CD14-positive monocyte (primary cell): ENCODE measurements around the gene KAZN. TPM values are rescaled to one million over a fixed set of nuclear protein-coding genes. Genes with fewer than 3 reads are reported as not detected.
A peak's percentile ranks its signal among the peaks of the same experiment; 100 is the strongest.

Experiments
- DNase-seq, 3 donors: peaks; one replicate each; pipeline ENCODE4 v3.0.0-alpha.2; 2011 to 2022
- H2AFZ ChIP-seq: 2 replicates; pipeline ENCODE4 v1.6.0; 2012; ENCODE audit warnings: mild to moderate bottlenecking, low read depth, low read length, inconsistent platforms; ENCODE audit not compliant: insufficient read depth, poor library complexity, severe bottlenecking
- H3K27ac ChIP-seq, 2 donors: 1 replicate in 1 of 2; 2 replicates in 1 of 2; pipeline ENCODE4 v1.5.1; 2012 to 2013; ENCODE audit warnings: low read length in 2 of 2, control low read depth in 1 of 2, inconsistent platforms in 1 of 2, low read depth in 1 of 2, mild to moderate bottlenecking in 1 of 2
- H3K27me3 ChIP-seq, 2 donors: one replicate each; pipeline versions ENCODE4 v1.6.0 to v1.6.1; 2011 to 2013; ENCODE audit warnings: low read length in 2 of 2; ENCODE audit not compliant: control insufficient read depth in 2 of 2, insufficient read depth in 2 of 2
- H3K36me3 ChIP-seq, 2 donors: replicated peaks in 1 of 2; 1 replicate in 1 of 2; 2 replicates in 1 of 2; pipeline versions ENCODE4 v1.5.1 to v1.6.1; 2012 to 2013; ENCODE audit warnings: low read length in 2 of 2, control low read depth in 1 of 2, inconsistent platforms in 1 of 2, mild to moderate bottlenecking in 1 of 2; ENCODE audit not compliant: insufficient read depth in 2 of 2, control insufficient read depth in 1 of 2
- H3K4me1 ChIP-seq, 2 donors: 1 replicate in 1 of 2; 2 replicates in 1 of 2; pipeline versions ENCODE4 v1.5.1 to v1.6.1; 2012 to 2013; ENCODE audit warnings: low read length in 2 of 2, control low read depth in 1 of 2, inconsistent platforms in 1 of 2, mild to moderate bottlenecking in 1 of 2, moderate library complexity in 1 of 2; ENCODE audit not compliant: insufficient read depth in 2 of 2, control insufficient read depth in 1 of 2
- H3K4me2 ChIP-seq: replicated peaks from 2 replicates; pipeline ENCODE3; 2012; ENCODE audit warnings: low read length, moderate library complexity, mild to moderate bottlenecking; ENCODE audit not compliant: poor library complexity, severe bottlenecking; ENCODE audit errors: extremely low read depth
- H3K4me3 ChIP-seq, 3 experiments: fragments of 200-600 bp in 1 of 3; sonication (generic) in 1 of 3; replicated peaks in 1 of 3; 1 replicate in 2 of 3; 2 replicates in 1 of 3; pipeline ENCODE4 v1.5.1; 2011 to 2013; ENCODE audit warnings: low read length in 3 of 3, mild to moderate bottlenecking in 3 of 3, control low read depth in 2 of 3, low read depth in 2 of 3, inconsistent platforms in 1 of 3, moderate library complexity in 1 of 3
- H3K79me2 ChIP-seq: 2 replicates; pipeline ENCODE4 v1.6.0; 2012; ENCODE audit warnings: mild to moderate bottlenecking, control low read depth, inconsistent platforms, low read length, moderate library complexity; ENCODE audit not compliant: insufficient read depth
- H3K9ac ChIP-seq: 2 replicates; pipeline ENCODE4 v1.6.0; 2017; ENCODE audit warnings: low read length, mild to moderate bottlenecking; ENCODE audit not compliant: insufficient read depth, poor library complexity, severe bottlenecking
- H3K9me3 ChIP-seq, 2 donors: replicated peaks in 1 of 2; 1 replicate in 1 of 2; 2 replicates in 1 of 2; pipeline versions ENCODE4 v1.5.1 to v1.6.1; 2012 to 2013; ENCODE audit warnings: low read length in 2 of 2, control low read depth in 1 of 2; ENCODE audit not compliant: control insufficient read depth in 1 of 2, insufficient read depth in 1 of 2
- H4K20me1 ChIP-seq: 2 replicates; pipeline ENCODE4 v1.6.0; 2012; ENCODE audit warnings: mild to moderate bottlenecking, low read length, control low read depth, moderate library complexity; ENCODE audit not compliant: insufficient read depth
- H3K27ac Mint-ChIP-seq, 7 donors: one replicate each; pipeline ENCODE4 v1.8.0; 2020; ENCODE audit warnings: mild to moderate bottlenecking in 7 of 7, mixed read lengths in 7 of 7, moderate library complexity in 6 of 7, inconsistent platforms in 2 of 7
- H3K27me3 Mint-ChIP-seq, 3 donors: one replicate each; pipeline ENCODE4 v1.8.0; 2021 to 2022; ENCODE audit warnings: low read depth in 3 of 3, mild to moderate bottlenecking in 3 of 3, mixed read lengths in 3 of 3, moderate library complexity in 3 of 3, inconsistent platforms in 1 of 3
- H3K36me3 Mint-ChIP-seq, 2 donors: one replicate each; pipeline ENCODE4 v1.8.0; 2020; ENCODE audit warnings: mixed read lengths in 2 of 2, inconsistent platforms in 1 of 2, mild to moderate bottlenecking in 1 of 2
- H3K4me1 Mint-ChIP-seq: one replicate; pipeline ENCODE4 v1.8.0; 2020; ENCODE audit warnings: mild to moderate bottlenecking, mixed read lengths
- H3K4me3 Mint-ChIP-seq, 2 donors: one replicate each; pipeline ENCODE4 v1.8.0; 2020; ENCODE audit warnings: mild to moderate bottlenecking in 2 of 2, mixed read lengths in 2 of 2, moderate library complexity in 1 of 2
- H3K9me3 Mint-ChIP-seq, 7 donors: one replicate each; pipeline ENCODE4 v1.8.0; 2020 to 2022; ENCODE audit warnings: mixed read lengths in 7 of 7, mild to moderate bottlenecking in 6 of 7, moderate library complexity in 6 of 7, inconsistent platforms in 2 of 7
- CTCF ChIP-seq: fragments of 200-600 bp; IDR thresholded peaks from one replicate; pipeline ENCODE4 v1.8.0; 2022; ENCODE audit warnings: antibody characterized with exemption, mild to moderate bottlenecking
- WGBS: methylation state at CpG from one replicate; pipeline ENCODE4 v1.1.5; 2013; ENCODE audit warnings: missing lambda C conversion rate; ENCODE audit not compliant: insufficient coverage; 5-methylcytosine and 5-hydroxymethylcytosine counted together
- intact Hi-C, 2 donors: fragments of 100-400 bp; cut with micrococcal nuclease; formaldehyde crosslinking; loops; one replicate each; pipeline versions ENCODE4 v1.15.0 to v1.15.1; 2023
- polyA plus RNA-seq, 3 donors: library from polyadenylated mRNA; depleted of rRNA in 1 of 3; unstranded in 2 of 3; stranded (reverse) in 1 of 3; fragments of 300-500 nt in 2 of 3; fragments of >200 nt in 1 of 3; fragmentation: Illumina TruSeq in 2 of 3; gene quantifications; 1 replicate in 2 of 3; 2 replicates in 1 of 3; pipeline ENCODE4 v1.2.3, GENCODE V29; 2012 to 2021

Gene KAZN
- polyA plus RNA-seq, 3 donors: not detected

DNA sequence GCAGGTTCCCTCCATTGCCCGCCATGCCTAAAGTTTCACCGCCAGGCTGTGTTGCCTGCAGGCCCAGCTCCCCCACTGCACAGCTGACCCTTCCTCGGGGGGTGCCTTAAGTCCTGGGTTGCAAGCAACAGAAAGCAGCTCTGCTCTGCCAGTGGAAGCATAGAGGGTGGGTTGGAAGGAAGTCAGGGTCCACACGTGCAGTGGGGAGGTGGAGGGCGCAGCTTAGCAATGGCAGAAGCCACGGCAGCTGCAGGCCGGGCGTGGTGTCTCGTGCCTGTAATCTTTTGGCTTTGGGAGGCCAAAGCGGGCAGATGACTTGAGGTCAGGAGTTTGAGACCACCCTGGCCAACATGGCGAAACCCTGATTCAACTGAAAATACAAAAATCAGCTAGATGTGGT lies 448.8 kb downstream of the KAZN start:
- Mint-ChIP-seq H3K4me1 (no peaks in the 10 kb centered on the region), H3K9me3 (no peaks in the 10 kb centered on the region), H3K27me3 (peaks cover 0 to 5% (median 0%) of the 10 kb centered on the region in 3 donors), H3K27ac (peak overlapping the region in 1 of 7 donors; percentile 42), H3K4me3 (no peak overlapping the region), H3K36me3 (no peaks in the 10 kb centered on the region)
- Histone ChIP-seq H4K20me1 (no peaks in the 10 kb centered on the region), H3K9ac (no peak overlapping the region), H2AFZ (no peak overlapping the region), H3K27me3 (no peaks in the 10 kb centered on the region), H3K4me1 (no peaks in the 10 kb centered on the region), H3K36me3 (no peaks in the 10 kb centered on the region), H3K79me2 (no peaks in the 10 kb centered on the region), H3K27ac (no peak overlapping the region), H3K4me2 (no peak overlapping the region), H3K9me3 (no peaks in the 10 kb centered on the region), H3K4me3 (no peak overlapping the region)
- DNase-seq: no peak
- WGBS: 97% methylated on average over 11 of the region's 11 CpGs
- intact Hi-C loops: no loop called here
- TF ChIP-seq CTCF: no peak

DNA sequence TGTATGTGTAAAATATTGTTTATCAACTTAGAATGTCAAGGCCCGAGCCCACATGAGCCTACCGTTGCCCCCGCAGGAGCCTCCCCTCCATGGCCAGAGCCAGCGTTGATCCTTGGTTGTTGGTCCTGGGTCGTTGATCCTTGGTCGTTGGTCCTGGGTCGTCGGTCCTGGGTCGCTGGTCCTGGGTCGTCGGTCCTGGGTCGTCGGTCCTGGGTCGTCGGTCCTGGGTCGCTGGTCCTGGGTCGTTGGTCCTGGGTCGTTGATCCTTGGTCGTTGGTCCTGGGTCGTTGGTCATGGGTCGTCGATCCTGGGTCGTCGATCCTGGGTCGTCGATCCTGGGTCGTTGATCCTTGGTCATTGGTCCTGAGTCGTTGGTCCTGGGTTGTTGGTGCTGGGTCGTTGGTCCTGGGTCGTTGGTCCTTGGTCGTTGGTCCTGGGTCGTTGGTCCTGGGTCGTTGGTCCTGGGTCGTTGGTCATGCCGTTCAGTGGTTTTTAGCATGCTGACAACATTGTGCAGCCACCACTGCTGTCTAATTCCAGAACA lies 450.0 kb downstream of the KAZN start:
- no peaks in the 10 kb centered on the region for H3K27me3 ChIP-seq
- WGBS: 93% methylated on average over 34 of the region's 35 CpGs
- no peak for TF ChIP-seq CTCF
- H3K9ac ChIP-seq: no peak overlapping the region
- intact Hi-C loops: no loop called here
- Mint-ChIP-seq H3K27me3 (peaks cover 0 to 5% (median 3%) of the 10 kb centered on the region in 3 donors), H3K4me3 (no peak overlapping the region), H3K9me3 (no peaks in the 10 kb centered on the region), H3K36me3 (no peaks in the 10 kb centered on the region), H3K4me1 (no peaks in the 10 kb centered on the region), H3K27ac (no peak overlapping the region)
- DNase-seq: no peak
- H3K79me2 ChIP-seq: no peaks in the 10 kb centered on the region
- H4K20me1 ChIP-seq: no peaks in the 10 kb centered on the region
- H3K4me2 ChIP-seq: no peak overlapping the region
- H3K36me3 ChIP-seq: no peaks in the 10 kb centered on the region
- no peak overlapping the region for H3K4me3 ChIP-seq
- H2AFZ ChIP-seq: no peak overlapping the region
- no peaks in the 10 kb centered on the region for H3K4me1 ChIP-seq
- no peaks in the 10 kb centered on the region for H3K9me3 ChIP-seq
- no peak overlapping the region for H3K27ac ChIP-seq
